NT2/D1 (cell line): ENCODE results near the gene HMG20B.

ENCODE experiments used
- SUZ12 ChIP-seq: IDR thresholded peaks from 2 replicates; pipeline ENCODE4 v1.6.1; 2011; ENCODE audit not compliant: insufficient read length, insufficient read depth; ENCODE audit errors: extremely low read depth
- YY1 ChIP-seq: IDR thresholded peaks from 2 replicates; pipeline ENCODE4 v1.6.1; 2011; ENCODE audit not compliant: insufficient read length, insufficient read depth
- ZNF274 ChIP-seq: IDR thresholded peaks from 2 replicates; pipeline ENCODE4 v1.6.1; 2011; ENCODE audit warnings: mild to moderate bottlenecking, low read depth, low read length

DNA sequence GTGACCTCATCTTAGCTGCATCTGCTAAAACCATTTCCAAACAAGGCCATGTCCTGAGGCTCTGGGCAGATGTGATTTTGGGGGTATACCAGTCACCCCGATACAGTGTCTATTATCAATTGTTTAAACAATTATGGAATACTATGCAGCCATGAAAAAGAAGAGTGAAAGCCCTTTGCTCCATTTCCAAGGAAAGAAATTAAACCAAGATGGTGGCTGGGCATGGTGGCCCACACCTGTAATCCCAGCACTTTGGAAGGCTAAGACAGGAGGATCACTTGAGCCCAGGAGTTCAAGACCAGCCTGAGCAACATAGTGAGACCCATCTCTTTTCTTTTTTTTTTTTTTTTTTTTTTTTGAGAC is 33.0 kb upstream of the HMG20B start:
- no peak for TF ChIP-seq ZNF274
- no peak for TF ChIP-seq SUZ12
- TF ChIP-seq YY1, result no peak
